Measurements from ENCODE around the gene ZNF599. TPM values are rescaled to one million over a fixed set of nuclear protein-coding genes. Genes with fewer than 3 reads are reported as not detected.

ZNF599 gene
- total RNA-seq, 1 donor, result 6.7 TPM

DNA sequence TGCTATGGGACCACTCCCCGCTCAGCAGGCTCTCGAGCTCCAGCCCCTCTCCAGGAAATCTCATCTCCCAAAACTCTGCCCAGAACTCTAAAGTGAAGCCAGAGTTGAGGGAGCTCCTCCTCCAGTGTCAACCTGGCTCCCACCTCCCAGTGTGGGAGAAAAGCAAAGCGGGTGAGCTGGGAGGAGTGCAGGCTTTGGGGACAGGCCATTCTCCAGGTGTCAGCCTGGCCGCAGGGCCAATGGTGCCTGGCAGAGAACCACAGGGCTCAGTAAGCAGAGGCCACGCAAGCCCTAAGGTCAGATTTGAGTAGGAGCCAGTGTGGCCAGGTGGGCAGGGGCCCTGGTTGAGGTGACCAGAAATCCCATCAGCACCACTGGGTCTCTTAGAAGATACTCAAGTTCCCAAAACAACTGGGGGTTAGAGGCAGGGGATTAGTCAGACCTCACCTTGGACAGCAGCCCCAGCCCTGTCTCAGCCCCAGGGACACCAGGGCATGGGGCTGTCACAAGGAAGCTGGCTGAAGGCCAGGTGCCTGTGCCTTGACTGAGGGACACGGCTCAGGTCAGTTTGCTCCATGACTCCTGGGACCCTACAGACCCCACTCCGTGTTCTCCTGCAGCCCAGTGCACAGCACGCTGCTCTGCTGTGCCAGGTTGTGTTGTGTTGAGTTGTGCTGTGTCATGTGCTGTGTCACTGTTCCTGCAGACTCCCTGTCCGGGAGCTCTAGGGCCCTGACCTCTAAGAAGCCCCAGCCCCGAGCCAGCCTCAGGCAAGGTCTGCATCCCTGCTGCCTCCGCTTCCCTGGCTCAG, 41.8 kb downstream of the ZNF599 start:
- no peak overlapping the region for H3K4me3 ChIP-seq (ENCODE audit: low read depth, low read length)
- TF ChIP-seq, protein P1, sequence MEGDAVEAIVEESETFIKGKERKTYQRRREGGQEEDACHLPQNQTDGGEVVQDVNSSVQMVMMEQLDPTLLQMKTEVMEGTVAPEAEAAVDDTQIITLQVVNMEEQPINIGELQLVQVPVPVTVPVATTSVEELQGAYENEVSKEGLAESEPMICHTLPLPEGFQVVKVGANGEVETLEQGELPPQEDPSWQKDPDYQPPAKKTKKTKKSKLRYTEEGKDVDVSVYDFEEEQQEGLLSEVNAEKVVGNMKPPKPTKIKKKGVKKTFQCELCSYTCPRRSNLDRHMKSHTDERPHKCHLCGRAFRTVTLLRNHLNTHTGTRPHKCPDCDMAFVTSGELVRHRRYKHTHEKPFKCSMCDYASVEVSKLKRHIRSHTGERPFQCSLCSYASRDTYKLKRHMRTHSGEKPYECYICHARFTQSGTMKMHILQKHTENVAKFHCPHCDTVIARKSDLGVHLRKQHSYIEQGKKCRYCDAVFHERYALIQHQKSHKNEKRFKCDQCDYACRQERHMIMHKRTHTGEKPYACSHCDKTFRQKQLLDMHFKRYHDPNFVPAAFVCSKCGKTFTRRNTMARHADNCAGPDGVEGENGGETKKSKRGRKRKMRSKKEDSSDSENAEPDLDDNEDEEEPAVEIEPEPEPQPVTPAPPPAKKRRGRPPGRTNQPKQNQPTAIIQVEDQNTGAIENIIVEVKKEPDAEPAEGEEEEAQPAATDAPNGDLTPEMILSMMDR (IDR thresholded peaks at IDR 0.05; ENCODE audit: insufficient read depth, low read length), result no peak
- no peak for DNase-seq (ENCODE audit: low read depth)

- TF ChIP-seq, protein P1 (IDR thresholded peaks at IDR 0.05; ENCODE audit: insufficient read depth, low read length), result no peak
- no peak overlapping the region for H3K4me3 ChIP-seq (ENCODE audit: low read depth, low read length)
- DNase-seq (ENCODE audit: low read depth), result no peak
These were observed 47.6 kb downstream of the ZNF599 start for GRCh38 chr19:34725400-34725799.

DNA sequence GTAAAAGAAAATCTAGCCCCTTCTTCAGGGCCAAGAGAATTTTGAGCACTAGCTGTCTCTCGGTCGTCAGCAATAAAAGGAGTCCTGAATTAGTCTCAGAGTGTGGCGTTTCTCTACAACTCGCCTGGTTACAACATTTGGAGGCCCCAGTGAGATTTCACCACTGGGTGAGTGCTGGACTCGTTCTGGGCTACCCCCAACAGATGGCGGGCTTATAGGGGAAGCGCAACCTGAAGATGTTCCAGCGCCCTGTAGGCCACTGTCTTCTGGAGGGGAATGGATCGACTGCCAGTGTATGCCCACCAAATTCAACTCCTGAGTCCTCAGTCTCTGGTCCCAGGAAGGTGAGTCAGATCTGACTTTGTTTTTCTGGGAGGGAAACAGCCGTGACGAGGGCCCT, 50.7 kb downstream of the ZNF599 start:
- TF ChIP-seq, protein P1 (IDR thresholded peaks at IDR 0.05; ENCODE audit: insufficient read depth, low read length), result no peak
- no peak for DNase-seq (ENCODE audit: low read depth)
- H3K4me3 ChIP-seq (ENCODE audit: low read depth, low read length), result no peak overlapping the region

- no peak for DNase-seq (ENCODE audit: low read depth)
- TF ChIP-seq, protein P1 (IDR thresholded peaks at IDR 0.05; ENCODE audit: insufficient read depth, low read length), result no peak
- no peak overlapping the region for H3K4me3 ChIP-seq (ENCODE audit: low read depth, low read length)
These were observed 57.7 kb downstream of the ZNF599 start for GRCh38 chr19:34715357-34715756.

- DNase-seq (ENCODE audit: low read depth), result no peak
- TF ChIP-seq, protein P1 (IDR thresholded peaks at IDR 0.05; ENCODE audit: insufficient read depth, low read length), result no peak
These were observed 59.8 kb downstream of the ZNF599 start for GRCh38 chr19:34713262-34713637.

GRCh38 chr19:34712395-34713261, 60.4 kb downstream of the ZNF599 start:
- TF ChIP-seq, protein P1 (IDR thresholded peaks at IDR 0.05; ENCODE audit: insufficient read depth, low read length), result peak; percentile 58

More at GRCh38 chr19:34713262-34713637, 59.8 kb downstream of the ZNF599 start:
- H3K4me3 ChIP-seq (ENCODE audit: low read depth, low read length), result no peak overlapping the region

More at GRCh38 chr19:34712395-34713261, 60.4 kb downstream of the ZNF599 start:
- no peak overlapping the region for H3K4me3 ChIP-seq (ENCODE audit: low read depth, low read length)
- peak; percentile 92 for DNase-seq (ENCODE audit: low read depth)

Measured in fibroblast of the aortic adventitia (primary cell).